AG08395 (cell line): ENCODE measurements around the gene FAM216A.
A peak's percentile ranks its signal among the peaks of the same experiment; 100 is the strongest.
"Not testable (repeated sequence)": the region's sequence is repeated elsewhere in the genome, so short reads cannot be mapped to it uniquely, and the experiment has no call there.

Experiments used
- DNase-seq: peaks from one replicate; pipeline ENCODE4 v3.0.0; 2012; ENCODE audit warnings: mixed read lengths, low spot score

The FAM216A gene

DNA sequence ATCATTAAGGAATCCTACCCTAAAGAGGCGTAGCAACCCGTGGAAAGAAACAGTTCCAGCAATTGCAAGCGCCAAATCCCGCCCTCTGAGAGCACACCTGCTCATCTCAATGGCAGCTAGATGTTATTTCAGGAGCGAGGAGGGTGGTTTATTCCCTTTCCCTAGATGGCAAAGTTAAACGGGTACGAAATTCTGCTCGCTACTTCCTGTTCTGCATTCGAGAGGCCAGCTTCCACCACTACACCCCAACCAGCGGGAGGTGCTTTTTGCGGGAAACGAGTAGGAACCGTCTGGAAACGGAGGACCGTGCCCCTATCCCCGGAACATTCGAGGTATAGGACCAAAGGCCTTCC, 32.7 kb downstream of the FAM216A start:
- DNase-seq, result peak; percentile 42

- DNase-seq, result peak; percentile 96
These were observed 33.4 kb downstream of the FAM216A start, which contains the start of the genes RAD9B and VPS29 for GRCh38 chr12:110501752-110502738. Gene RAD9B (plus strand): TSS chr12:110502331. CDS start chr12:110502338, 7 bp downstream. Gene VPS29 (minus strand): TSS chr12:110502111. CDS start chr12:110502051, 60 bp downstream.

DNA sequence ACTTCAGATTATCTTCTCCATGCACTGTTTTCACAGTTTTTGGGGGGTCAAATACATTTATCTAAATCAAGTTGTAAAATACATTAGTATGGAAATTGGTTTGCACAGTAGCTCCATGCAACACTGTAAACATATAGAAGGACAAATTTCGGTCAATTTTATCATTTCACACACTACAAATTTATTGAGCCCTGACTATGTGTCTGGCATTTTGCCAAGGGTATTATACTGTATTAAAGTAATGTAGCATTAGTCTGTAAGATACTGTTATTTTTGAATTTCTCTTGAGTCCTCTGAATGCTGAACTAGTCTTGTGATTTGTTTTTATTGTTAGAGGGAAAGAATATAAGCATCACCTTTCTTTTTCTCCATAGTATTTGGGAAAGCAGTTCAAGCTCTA, 34.8 kb downstream of the FAM216A start:
- no peak for DNase-seq

DNA sequence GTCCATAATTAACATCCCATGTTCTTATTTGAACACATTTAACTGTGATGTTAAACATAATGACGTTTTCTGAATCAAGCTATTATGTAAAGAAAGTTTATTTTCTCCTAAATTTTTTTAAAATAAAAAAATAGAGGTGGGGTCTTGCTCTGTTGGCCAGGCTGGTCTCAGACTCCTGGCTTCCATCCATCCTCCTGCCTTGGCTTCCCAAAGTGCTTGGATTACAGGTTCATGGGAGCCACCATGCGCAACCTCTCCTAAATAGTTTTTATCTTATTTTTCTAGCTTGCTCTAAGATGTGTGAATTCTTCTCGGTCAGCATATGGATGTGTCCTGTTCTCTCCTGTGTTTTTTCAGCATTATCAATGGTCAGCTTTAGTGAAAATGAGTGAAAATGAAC, 36.7 kb downstream of the FAM216A start:
- no peak for DNase-seq

- DNase-seq, result no peak
These were observed 39.5 kb downstream of the FAM216A start for GRCh38 chr12:110508071-110508586.

- DNase-seq, result no peak
These were observed 45.2 kb downstream of the FAM216A start for GRCh38 chr12:110513842-110514241.

DNA sequence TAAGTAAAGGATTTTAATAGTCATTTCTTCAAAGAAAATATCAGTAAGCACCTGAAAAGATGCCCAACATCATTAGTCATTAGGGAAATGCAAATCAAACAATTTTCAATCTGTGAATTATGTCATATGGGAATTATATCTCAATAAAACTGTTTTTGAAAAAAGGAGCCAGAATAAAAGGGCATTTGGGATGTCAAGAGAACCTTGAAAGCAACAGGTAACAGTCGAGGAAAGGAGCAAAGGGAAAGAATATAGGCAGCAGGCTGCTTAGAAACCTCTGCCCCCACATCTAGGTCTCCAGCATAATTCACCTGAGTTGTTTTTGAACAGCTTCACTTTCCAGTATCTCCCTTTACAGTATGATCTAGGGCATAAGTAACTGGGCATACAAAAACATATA, 45.7 kb downstream of the FAM216A start:
- no peak for DNase-seq

GRCh38 chr12:110516995-110517394, 48.4 kb downstream of the FAM216A start:
- DNase-seq, result no peak

DNA sequence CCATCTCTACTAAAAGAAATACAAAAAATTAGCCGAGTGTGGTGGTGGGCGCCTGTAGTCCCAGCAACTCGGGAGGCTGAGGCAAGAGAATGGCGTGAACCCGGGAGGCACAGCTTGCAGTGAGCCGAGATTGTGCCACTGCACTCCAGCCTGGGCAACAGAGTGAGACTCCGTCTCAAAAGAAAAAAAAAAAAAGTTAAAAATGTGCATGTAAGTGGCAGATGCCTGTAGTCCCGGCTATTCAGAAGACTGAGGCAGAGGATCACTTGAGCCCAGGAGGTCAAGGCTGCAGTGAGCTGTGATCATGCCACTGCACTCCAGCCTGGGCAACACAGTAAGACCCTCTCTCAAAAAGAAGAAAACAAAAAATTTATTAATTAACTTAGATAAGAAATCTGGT, 49.4 kb downstream of the FAM216A start:
- not testable (repeated sequence) for DNase-seq

GRCh38 chr12:110520876-110521712, 52.4 kb downstream of the FAM216A start:
- not testable (repeated sequence) for DNase-seq

- DNase-seq, result no peak
These were observed 59.7 kb downstream of the FAM216A start for GRCh38 chr12:110528277-110528839.

DNA sequence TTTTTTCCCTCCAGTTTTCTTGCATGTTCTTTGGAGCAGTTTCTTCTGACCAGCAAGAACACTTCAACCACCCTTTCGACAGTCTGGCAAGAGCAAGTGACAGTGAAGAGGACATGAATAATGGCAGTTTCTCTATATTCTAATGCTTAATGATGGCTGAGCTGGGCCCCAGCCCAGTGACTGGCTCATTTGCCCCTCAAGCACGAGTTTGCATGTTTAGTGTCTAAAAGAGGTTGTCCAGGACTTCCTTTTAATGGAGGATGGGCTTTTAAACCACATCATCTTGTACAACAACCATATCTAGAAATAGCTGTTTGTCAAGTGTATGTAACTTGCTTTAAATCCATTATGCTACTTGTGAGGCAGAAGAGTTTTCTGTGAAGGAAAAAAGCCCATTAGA, 61.9 kb downstream of the FAM216A start:
- no peak for DNase-seq

- DNase-seq, result peak; percentile 72
These were observed 63.2 kb downstream of the FAM216A start for GRCh38 chr12:110531741-110532333.

- DNase-seq, result no peak
These were observed 64.0 kb downstream of the FAM216A start for GRCh38 chr12:110532644-110533043.

DNA sequence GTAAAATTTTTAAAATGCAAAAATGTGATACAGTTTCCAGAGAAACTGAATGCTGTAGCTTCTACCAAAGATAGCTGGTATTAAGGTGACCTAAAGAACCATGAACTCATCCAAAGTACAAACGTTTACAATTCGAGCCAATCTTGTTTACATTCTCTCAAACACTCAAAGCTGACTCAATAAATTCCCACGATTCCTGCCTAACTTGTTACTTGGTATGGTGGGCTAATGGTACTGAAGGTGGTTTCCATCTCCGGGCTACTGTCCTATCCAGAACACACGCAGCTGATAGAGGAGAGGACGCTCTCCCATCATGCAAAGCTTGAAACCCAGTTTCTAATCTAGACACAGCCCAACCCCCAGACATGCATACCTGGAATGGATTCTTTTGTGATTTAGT, 65.0 kb downstream of the FAM216A start:
- no peak for DNase-seq

GRCh38 chr12:110534811-110535210, 66.2 kb downstream of the FAM216A start:
- no peak for DNase-seq

DNA sequence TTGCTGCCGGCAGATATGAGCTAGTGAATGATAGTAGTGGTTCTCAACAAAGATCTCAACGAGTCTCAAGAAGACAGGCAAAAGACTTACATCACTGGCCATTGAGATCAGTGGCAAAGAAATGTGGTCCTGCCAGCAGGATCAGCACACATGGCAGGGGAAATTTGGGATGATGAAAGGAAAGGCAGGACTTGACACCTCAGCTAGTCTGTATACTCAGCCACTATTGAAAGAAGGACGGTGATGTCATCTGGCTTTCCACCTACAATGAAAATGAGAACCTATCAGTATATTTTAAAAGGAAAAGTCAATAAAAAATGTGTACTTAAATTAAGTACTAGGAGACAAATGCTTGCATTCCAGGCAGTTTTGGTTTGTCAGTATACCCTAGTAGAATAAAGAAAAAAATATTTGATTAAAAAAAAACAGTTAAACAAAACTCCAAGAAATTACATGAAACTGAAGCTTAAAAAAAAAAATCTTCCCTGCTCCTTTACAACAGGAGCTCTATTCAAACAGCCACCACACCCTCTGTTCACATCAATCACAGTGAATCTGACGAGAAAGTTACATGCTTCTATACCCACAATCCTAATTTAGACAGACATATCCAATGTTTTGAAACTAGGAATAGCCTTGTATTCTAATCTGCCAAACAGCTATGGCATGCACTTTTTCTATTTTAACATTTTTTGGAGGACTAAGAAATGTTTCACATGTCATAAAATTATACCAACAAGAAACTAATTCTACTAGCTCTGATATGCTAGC, 68.4 kb downstream of the FAM216A start:
- DNase-seq, result no peak

DNA sequence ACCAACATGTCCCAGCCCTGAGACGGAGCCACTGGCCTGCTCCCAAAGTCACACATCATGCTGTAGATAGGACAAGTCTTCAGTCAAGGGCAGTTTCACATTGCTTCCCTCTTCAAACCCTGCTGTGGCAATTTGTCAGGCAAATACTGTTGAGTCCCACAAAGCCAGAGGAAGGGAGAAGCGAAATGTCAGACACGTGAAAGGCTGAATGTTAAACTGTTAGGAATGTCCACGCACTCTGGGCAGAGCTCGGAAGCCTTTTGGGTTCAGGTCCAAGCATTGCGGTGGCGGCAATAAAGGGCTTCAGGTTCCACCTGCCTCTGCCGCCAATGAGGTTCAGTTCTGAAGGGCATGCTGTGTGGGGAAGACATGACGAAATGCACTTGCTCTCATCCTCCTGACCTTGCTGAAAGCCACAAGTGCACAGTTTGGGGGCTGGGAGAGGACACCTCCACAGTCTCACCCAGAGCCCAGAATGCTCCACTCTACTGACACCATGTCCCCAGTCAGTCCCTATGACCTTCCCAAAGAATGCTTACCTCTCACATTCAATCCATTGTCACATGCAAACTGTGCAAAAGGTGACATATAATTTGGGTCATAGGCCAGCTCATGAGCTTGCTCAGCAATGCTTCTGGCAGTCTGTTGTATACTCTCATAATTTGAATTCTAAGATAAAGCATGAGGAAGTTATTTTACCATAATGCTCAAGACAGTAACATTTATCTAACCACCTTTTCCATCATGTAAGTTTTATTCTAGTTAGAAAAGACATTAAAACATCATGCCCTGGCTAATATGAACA, 69.2 kb downstream of the FAM216A start:
- no peak for DNase-seq

DNA sequence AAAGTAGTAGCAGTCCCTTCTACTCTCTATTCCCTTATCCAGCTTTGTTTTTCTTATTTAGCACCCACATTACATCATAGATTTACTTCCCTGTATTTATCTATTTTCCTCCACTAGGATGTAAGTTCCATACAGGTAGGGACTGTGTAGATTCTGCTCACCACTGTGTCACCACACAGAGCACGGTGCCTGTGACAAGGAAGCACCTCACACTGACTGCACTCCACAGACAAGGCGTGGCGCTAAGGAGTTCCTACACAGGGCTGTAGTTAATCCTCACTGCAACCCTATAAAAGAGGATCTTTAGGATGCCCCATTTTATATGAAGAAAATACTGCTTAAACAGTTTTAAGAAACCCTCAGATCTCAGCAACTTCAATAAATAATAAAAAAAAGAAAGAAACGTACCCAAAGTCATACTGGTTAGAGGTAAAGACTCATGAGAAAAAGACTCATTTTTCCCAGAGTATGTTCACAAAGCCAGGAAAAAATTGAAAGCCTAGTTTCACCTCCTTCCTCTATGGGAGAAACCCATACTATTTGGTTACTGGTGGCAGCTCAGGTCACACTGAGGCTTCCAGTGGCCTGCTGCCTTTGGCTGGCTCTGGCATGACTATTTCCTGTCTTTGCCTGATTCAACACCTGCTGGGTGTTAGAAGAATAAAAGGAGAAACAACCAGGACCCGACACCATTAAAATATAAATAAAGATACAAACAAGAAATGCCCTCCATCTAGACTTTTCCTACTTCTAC, 70.4 kb downstream of the FAM216A start:
- DNase-seq, result no peak
